HFFc6 (cell line): ENCODE measurements around the gene SARNP. TPM values are rescaled to one million over a fixed set of nuclear protein-coding genes. Genes with fewer than 3 reads are reported as not detected.
"Not testable (repeated sequence)": the region's sequence is repeated elsewhere in the genome, so short reads cannot be mapped to it uniquely, and the experiment has no call there.

Source experiments
- DNase-seq: peaks from one replicate; pipeline ENCODE4 v3.0.0-alpha.2; 2018
- H3K27ac Mint-ChIP-seq: 2 replicates; pipeline ENCODE4 v1.8.0; 2020; ENCODE audit warnings: mild to moderate bottlenecking, mixed read lengths
- H3K27me3 Mint-ChIP-seq: 2 replicates; pipeline ENCODE4 v1.8.0; 2021; ENCODE audit warnings: mild to moderate bottlenecking, moderate library complexity, mixed read lengths; ENCODE audit not compliant: insufficient read depth
- H3K36me3 Mint-ChIP-seq: 2 replicates; pipeline ENCODE4 v1.8.0; 2021; ENCODE audit warnings: low read depth, mixed read lengths
- H3K4me1 Mint-ChIP-seq: 2 replicates; pipeline ENCODE4 v1.8.0; 2020; ENCODE audit warnings: low read depth, mixed read lengths
- H3K4me3 Mint-ChIP-seq: 2 replicates; pipeline ENCODE4 v1.8.0; 2020; ENCODE audit warnings: mild to moderate bottlenecking, moderate library complexity, mixed read lengths
- H3K9me3 Mint-ChIP-seq: 2 replicates; pipeline ENCODE4 v1.8.0; 2020; ENCODE audit warnings: mild to moderate bottlenecking, mixed read lengths
- CTCF ChIP-seq: fragments of 200-600 bp; sonication (generic); IDR thresholded peaks from 2 replicates; pipeline ENCODE4 v1.5.0; 2021; ENCODE audit warnings: antibody characterized with exemption, mild to moderate bottlenecking
- total RNA-seq, 6 experiments: library from RNA; stranded (reverse); fragmentation: NEBNext Ultra II Directional; extraction: Animal tissue kit (Norgen Biotek cat#: 25700); gene quantifications; 2 replicates in 1 of 6; 3 replicates in 5 of 6; pipeline ENCODE4 v1.2.3, GENCODE V29; 2021

Gene SARNP
- total RNA-seq, 6 experiments from 2014 or later: 68.9 to 85.5 (median 78.4) TPM

GRCh38 chr12:55771736-55772135 is 45.8 kb downstream of the SARNP start:
- no peak for TF ChIP-seq CTCF
- no peak overlapping the region for H3K27ac Mint-ChIP-seq
- no peaks in the 10 kb centered on the region for H3K4me1 Mint-ChIP-seq
- H3K4me3 Mint-ChIP-seq: no peak overlapping the region
- no peak for DNase-seq
- no peaks in the 10 kb centered on the region; the same call in 1 of the 2 replicates for H3K27me3 Mint-ChIP-seq
- peaks cover 13% of the 10 kb centered on the region; the same call in 1 of the 2 replicates for H3K36me3 Mint-ChIP-seq
- no peaks in the 10 kb centered on the region for H3K9me3 Mint-ChIP-seq

GRCh38 chr12:55767156-55767555 is 50.4 kb downstream of the SARNP start:
- peaks cover 23% of the 10 kb centered on the region for H3K36me3 Mint-ChIP-seq
- H3K4me1 Mint-ChIP-seq: no peaks in the 10 kb centered on the region
- DNase-seq: no peak

GRCh38 chr12:55765736-55766290 is 51.7 kb downstream of the SARNP start:
- no peak for DNase-seq
- H3K4me3 Mint-ChIP-seq: no peak overlapping the region
- no peaks in the 10 kb centered on the region for H3K4me1 Mint-ChIP-seq
- H3K27me3 Mint-ChIP-seq: no peaks in the 10 kb centered on the region
- H3K36me3 Mint-ChIP-seq: peaks cover 24% of the 10 kb centered on the region
- no peak overlapping the region; the same call in none of the 2 replicates for H3K27ac Mint-ChIP-seq
- no peak for TF ChIP-seq CTCF
- H3K9me3 Mint-ChIP-seq: no peaks in the 10 kb centered on the region

More at GRCh38 chr12:55767156-55767555, 50.4 kb downstream of the SARNP start:
- Mint-ChIP-seq H3K4me3 (no peak overlapping the region), H3K27me3 (no peaks in the 10 kb centered on the region), H3K9me3 (no peaks in the 10 kb centered on the region), H3K27ac (no peak overlapping the region)
- TF ChIP-seq CTCF: no peak

GRCh38 chr12:55762646-55763045 is 54.9 kb downstream of the SARNP start:
- Mint-ChIP-seq H3K4me1 (peaks cover 5% of the 10 kb centered on the region), H3K4me3 (no peak overlapping the region), H3K9me3 (no peaks in the 10 kb centered on the region), H3K27me3 (no peaks in the 10 kb centered on the region), H3K27ac (no peak overlapping the region), H3K36me3 (peaks cover 35% of the 10 kb centered on the region)
- TF ChIP-seq CTCF: no peak
- no peak for DNase-seq

GRCh38 chr12:55760663-55761062 is 56.9 kb downstream of the SARNP start:
- no peaks in the 10 kb centered on the region for H3K9me3 Mint-ChIP-seq
- no peak for DNase-seq
- peaks cover 35% of the 10 kb centered on the region for H3K36me3 Mint-ChIP-seq
- peaks cover 12% of the 10 kb centered on the region for H3K4me1 Mint-ChIP-seq
- H3K4me3 Mint-ChIP-seq: no peak overlapping the region
- H3K27ac Mint-ChIP-seq: no peak overlapping the region
- H3K27me3 Mint-ChIP-seq: no peaks in the 10 kb centered on the region
- no peak for TF ChIP-seq CTCF

GRCh38 chr12:55758575-55758974 is 58.9 kb downstream of the SARNP start:
- peaks cover 22% of the 10 kb centered on the region for H3K4me1 Mint-ChIP-seq

More at GRCh38 chr12:55758575-55758974, 58.9 kb downstream of the SARNP start:
- H3K27me3 Mint-ChIP-seq, H3K4me3 Mint-ChIP-seq, H3K27ac Mint-ChIP-seq, DNase-seq, H3K9me3 Mint-ChIP-seq: not testable (repeated sequence)
- peaks cover 40% of the 10 kb centered on the region for H3K36me3 Mint-ChIP-seq
